ENCODE data around the gene RPL27A.
A peak's percentile ranks its signal among the peaks of the same experiment; 100 is the strongest.

RPL27A gene

GRCh38 chr11:8686325-8686724, 3.7 kb downstream of the RPL27A start:
- Histone ChIP-seq H3K9ac (ENCODE audit: low read length) (peak overlapping the region; percentile 17; the same call in 1 of the 2 replicates), H3K9me3 (ENCODE audit: insufficient read depth, low read length) (no peaks in the 10 kb centered on the region), H3K4me2 (ENCODE audit: low read length) (peak overlapping the region; percentile 99), H2AFZ (ENCODE audit: low read depth, low read length) (no peak overlapping the region), H3K4me1 (ENCODE audit: low read length) (peaks cover 58% of the 10 kb centered on the region), H4K20me1 (ENCODE audit: insufficient read depth, low read length) (peaks cover 15% of the 10 kb centered on the region), H3K79me2 (ENCODE audit: low read length) (peaks cover 68% of the 10 kb centered on the region), H3K36me3 (replicated peaks; ENCODE audit: low read depth, low read length) (peaks cover 50% of the 10 kb centered on the region), H3K27me3 (ENCODE audit: low read depth, low read length) (no peaks in the 10 kb centered on the region), H3K4me3 (ENCODE audit: low read length) (peak overlapping the region; percentile 93), H3K27ac (ENCODE audit: low read length) (peak overlapping the region; percentile 92)
- no peak for TF ChIP-seq CTCF (IDR thresholded peaks at IDR 0.05; ENCODE audit: low read depth, low read length)
- no peak for TF ChIP-seq EZH2phosphoT487 (IDR thresholded peaks at IDR 0.05; ENCODE audit: low read depth)

- H3K36me3 ChIP-seq (replicated peaks; ENCODE audit: low read depth, low read length): peaks cover 55% of the 10 kb centered on the region
- H4K20me1 ChIP-seq (ENCODE audit: insufficient read depth, low read length): peaks cover 15% of the 10 kb centered on the region
- H3K9ac ChIP-seq (ENCODE audit: low read length): peak overlapping the region; percentile 77
- peaks cover 54% of the 10 kb centered on the region for H3K4me1 ChIP-seq (ENCODE audit: low read length)
- peak overlapping the region; percentile 92 for H3K27ac ChIP-seq (ENCODE audit: low read length)
- H3K4me2 ChIP-seq (ENCODE audit: low read length): peak overlapping the region; percentile 99
- TF ChIP-seq EZH2phosphoT487 (IDR thresholded peaks at IDR 0.05; ENCODE audit: low read depth) (no peak), CTCF (IDR thresholded peaks at IDR 0.05; ENCODE audit: low read depth, low read length) (peak; percentile 38)
- no peaks in the 10 kb centered on the region for H3K27me3 ChIP-seq (ENCODE audit: low read depth, low read length)
- H3K9me3 ChIP-seq (ENCODE audit: insufficient read depth, low read length): no peaks in the 10 kb centered on the region
- peak overlapping the region; percentile 69 for H2AFZ ChIP-seq (ENCODE audit: low read depth, low read length)
- peaks cover 46% of the 10 kb centered on the region for H3K79me2 ChIP-seq (ENCODE audit: low read length)
- peak overlapping the region; percentile 93 for H3K4me3 ChIP-seq (ENCODE audit: low read length)
Measured at GRCh38 chr11:8688414-8689362, 6.1 kb downstream of the RPL27A start.

GRCh38 chr11:8689726-8690255, 7.2 kb downstream of the RPL27A start:
- peaks cover 35% of the 10 kb centered on the region for H3K79me2 ChIP-seq (ENCODE audit: low read length)
- H3K27ac ChIP-seq (ENCODE audit: low read length): no peak overlapping the region
- H3K9me3 ChIP-seq (ENCODE audit: insufficient read depth, low read length): no peaks in the 10 kb centered on the region
- no peaks in the 10 kb centered on the region for H3K27me3 ChIP-seq (ENCODE audit: low read depth, low read length)
- peaks cover 7% of the 10 kb centered on the region for H4K20me1 ChIP-seq (ENCODE audit: insufficient read depth, low read length)
- TF ChIP-seq EZH2phosphoT487 (IDR thresholded peaks at IDR 0.05; ENCODE audit: low read depth) (no peak), CTCF (IDR thresholded peaks at IDR 0.05; ENCODE audit: low read depth, low read length) (no peak)
- H3K36me3 ChIP-seq (replicated peaks; ENCODE audit: low read depth, low read length): peaks cover 52% of the 10 kb centered on the region
- H3K9ac ChIP-seq (ENCODE audit: low read length): peak overlapping the region; percentile 74
- peak overlapping the region; percentile 93 for H3K4me3 ChIP-seq (ENCODE audit: low read length)
- H3K4me2 ChIP-seq (ENCODE audit: low read length): peak overlapping the region; percentile 99
- peaks cover 44% of the 10 kb centered on the region for H3K4me1 ChIP-seq (ENCODE audit: low read length)
- H2AFZ ChIP-seq (ENCODE audit: low read depth, low read length): no peak overlapping the region

Measured in OCI-LY3 (cell line).